ENCODE data around the gene TUBB2B.

Gene TUBB2B

GRCh38 chr6:3228046-3228671, 706 bp upstream of the TUBB2B start (continued):
- TF ChIP-seq ZNF8 (CRISPR knock-in tag; IDR thresholded peaks at IDR 0.05): no peak
- TF ChIP-seq ISL1 (CRISPR knock-in tag; IDR thresholded peaks at IDR 0.05): no peak
- TF ChIP-seq OSR1 (CRISPR knock-in tag; IDR thresholded peaks at IDR 0.05): no peak
- TF ChIP-seq TCF4 (CRISPR knock-in tag; IDR thresholded peaks at IDR 0.05; ENCODE audit: borderline replicate concordance): no peak
- TF ChIP-seq ZFP3 (CRISPR knock-in tag; IDR thresholded peaks at IDR 0.05): no peak
- TF ChIP-seq ARNTL (CRISPR knock-in tag; IDR thresholded peaks at IDR 0.05; ENCODE audit: borderline replicate concordance, low read depth): no peak
- TF ChIP-seq PATZ1 (CRISPR knock-in tag; IDR thresholded peaks at IDR 0.05; ENCODE audit: borderline replicate concordance): no peak
- TF ChIP-seq ESRRG (CRISPR knock-in tag; IDR thresholded peaks at IDR 0.05): no peak

- peak; percentile 18 for ATAC-seq
- TF ChIP-seq ARNTL (CRISPR knock-in tag; IDR thresholded peaks at IDR 0.05; ENCODE audit: borderline replicate concordance, low read depth) (no peak), ZC3H10 (CRISPR knock-in tag; IDR thresholded peaks at IDR 0.05) (no peak), CSRNP3 (CRISPR knock-in tag; IDR thresholded peaks at IDR 0.05) (no peak), ZNF70 (CRISPR knock-in tag; IDR thresholded peaks at IDR 0.05) (no peak), CSDC2 (CRISPR knock-in tag; IDR thresholded peaks at IDR 0.05) (no peak), ZFP3 (CRISPR knock-in tag; IDR thresholded peaks at IDR 0.05) (no peak), ZNF8 (CRISPR knock-in tag; IDR thresholded peaks at IDR 0.05) (no peak)
Observed at GRCh38 chr6:3226481-3227362, 731 bp downstream of the TUBB2B start.

- ATAC-seq: no peak
- TF ChIP-seq ZNF565 (CRISPR knock-in tag; conservative IDR thresholded peaks at IDR 0.05; ENCODE audit: low read depth) (no peak), SNAI2 (CRISPR knock-in tag; IDR thresholded peaks at IDR 0.05) (no peak), POU6F1 (CRISPR knock-in tag; IDR thresholded peaks at IDR 0.05; ENCODE audit: borderline replicate concordance, low read depth) (no peak), ZFP3 (CRISPR knock-in tag; IDR thresholded peaks at IDR 0.05) (no peak), RARB (CRISPR knock-in tag; IDR thresholded peaks at IDR 0.05) (no peak), ZC3H10 (CRISPR knock-in tag; IDR thresholded peaks at IDR 0.05) (no peak), ESRRG (CRISPR knock-in tag; IDR thresholded peaks at IDR 0.05) (no peak), PPARA (CRISPR knock-in tag; IDR thresholded peaks at IDR 0.05; ENCODE audit: borderline replicate concordance) (no peak), TSHZ2 (CRISPR knock-in tag; IDR thresholded peaks at IDR 0.05) (no peak), CSRNP3 (CRISPR knock-in tag; IDR thresholded peaks at IDR 0.05) (no peak), CSDC2 (CRISPR knock-in tag; IDR thresholded peaks at IDR 0.05) (no peak)
Observed at GRCh38 chr6:3226042-3226441, 1.4 kb downstream of the TUBB2B start.
